Activated naive CD4-positive, alpha-beta T cell treated with anti-CD3 and anti-CD28 coated beads, Interleukin-2, amount 50 U/mL, for 16 hours (primary cell): ENCODE measurements around the gene GCAT.
A peak's percentile ranks its signal among the peaks of the same experiment; 100 is the strongest.
"Not testable (repeated sequence)": the region's sequence is repeated elsewhere in the genome, so short reads cannot be mapped to it uniquely, and the experiment has no call there.

ENCODE experiments used
- DNase-seq: peaks from one replicate; pipeline ENCODE4 v3.0.0-alpha.2; 2020

GCAT gene

GRCh38 chr22:37782340-37783168 is 25.2 kb upstream of the GCAT start:
- no peak for DNase-seq

DNA sequence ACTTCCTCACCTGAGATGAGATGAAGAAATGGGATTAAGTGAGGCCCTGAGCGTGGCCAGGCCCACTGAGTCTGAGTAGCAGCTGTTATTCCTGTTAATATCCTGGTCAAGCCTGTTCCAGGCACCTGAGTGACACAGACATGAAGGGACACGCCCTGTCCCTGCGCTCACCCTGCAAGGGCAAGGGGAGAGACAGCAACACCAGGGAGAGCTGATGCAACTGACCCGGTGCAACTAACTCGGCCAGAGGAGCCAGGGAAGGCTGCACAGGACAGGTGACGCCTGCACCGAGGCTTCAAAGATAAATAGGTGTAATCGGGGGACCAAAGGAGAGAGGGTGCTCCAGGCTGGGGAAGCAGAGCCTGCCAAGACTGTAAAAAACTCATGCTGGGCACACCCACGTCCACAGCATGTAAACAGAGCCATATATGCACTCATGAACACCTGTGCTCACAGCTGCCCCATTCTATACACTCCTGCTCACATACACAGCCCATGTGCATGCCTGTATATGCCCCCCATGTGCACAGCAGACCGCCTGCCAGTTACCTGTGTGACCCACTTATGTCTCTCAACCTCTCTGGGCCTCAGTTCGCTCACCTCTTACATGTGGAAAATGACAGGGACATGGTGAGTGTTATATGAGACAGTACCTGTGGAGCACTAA is 22.8 kb upstream of the GCAT start:
- no peak for DNase-seq

DNA sequence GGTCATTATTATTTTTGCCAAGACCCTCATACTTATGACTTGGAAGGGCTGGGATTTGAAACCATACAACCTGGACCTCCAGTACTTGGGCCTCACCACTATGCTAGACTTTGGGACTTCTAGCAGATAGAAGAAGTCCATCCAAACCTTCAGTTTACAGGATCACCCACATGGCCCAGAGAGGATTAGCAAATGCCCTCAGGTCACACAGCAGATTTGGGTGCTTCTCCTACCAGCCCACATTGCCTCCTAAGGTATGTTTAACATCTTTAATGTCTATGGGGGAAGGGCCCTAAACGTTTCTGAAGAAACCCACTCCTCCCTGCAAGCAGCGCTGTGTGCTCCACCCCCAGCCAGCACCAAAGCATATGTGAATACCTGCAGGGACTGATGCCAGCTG is 17.5 kb upstream of the GCAT start:
- no peak for DNase-seq

DNA sequence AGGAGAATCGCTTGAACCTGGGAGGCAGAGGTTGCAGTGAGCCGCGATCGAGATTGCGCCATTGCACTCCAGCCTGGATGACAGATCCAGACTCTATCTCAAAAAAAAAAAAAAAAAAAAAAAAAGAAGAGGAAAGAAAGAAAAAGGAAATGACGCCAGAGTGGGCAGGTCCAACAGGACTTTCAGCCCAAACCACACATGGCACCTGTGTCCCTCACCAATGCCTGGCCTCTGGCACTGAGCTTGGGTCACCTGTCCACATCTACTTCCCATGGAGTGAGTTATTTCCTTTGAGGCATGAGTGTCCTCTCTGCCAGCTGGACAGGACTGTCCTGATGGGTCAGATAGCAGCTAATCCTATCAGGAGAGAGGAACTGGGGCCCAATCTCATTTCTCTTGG is 15.2 kb upstream of the GCAT start:
- no peak for DNase-seq

GRCh38 chr22:37794376-37794775 is 13.4 kb upstream of the GCAT start:
- no peak for DNase-seq

DNA sequence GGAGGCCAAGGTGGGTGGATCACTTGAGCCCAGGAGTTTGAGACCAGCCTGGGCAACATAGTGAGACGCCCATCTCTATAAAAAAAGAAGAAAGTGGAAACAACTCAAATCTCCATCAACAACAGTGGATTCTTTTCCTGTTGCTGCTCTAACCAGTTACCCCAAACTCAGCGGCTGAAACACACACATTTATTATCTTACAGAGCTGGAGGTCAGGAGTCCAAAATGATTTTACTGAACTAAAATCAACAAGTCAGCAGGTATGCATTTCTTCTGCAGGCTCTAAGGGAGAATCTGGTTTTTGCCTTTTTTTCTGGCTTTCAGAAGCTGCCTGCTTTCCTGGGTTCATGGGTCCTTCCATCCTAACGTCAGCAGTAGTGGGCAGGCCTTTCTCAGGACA is 11.7 kb upstream of the GCAT start:
- no peak for DNase-seq

- not testable (repeated sequence) for DNase-seq
Measured at GRCh38 chr22:37797259-37797658, 10.5 kb upstream of the GCAT start.

DNA sequence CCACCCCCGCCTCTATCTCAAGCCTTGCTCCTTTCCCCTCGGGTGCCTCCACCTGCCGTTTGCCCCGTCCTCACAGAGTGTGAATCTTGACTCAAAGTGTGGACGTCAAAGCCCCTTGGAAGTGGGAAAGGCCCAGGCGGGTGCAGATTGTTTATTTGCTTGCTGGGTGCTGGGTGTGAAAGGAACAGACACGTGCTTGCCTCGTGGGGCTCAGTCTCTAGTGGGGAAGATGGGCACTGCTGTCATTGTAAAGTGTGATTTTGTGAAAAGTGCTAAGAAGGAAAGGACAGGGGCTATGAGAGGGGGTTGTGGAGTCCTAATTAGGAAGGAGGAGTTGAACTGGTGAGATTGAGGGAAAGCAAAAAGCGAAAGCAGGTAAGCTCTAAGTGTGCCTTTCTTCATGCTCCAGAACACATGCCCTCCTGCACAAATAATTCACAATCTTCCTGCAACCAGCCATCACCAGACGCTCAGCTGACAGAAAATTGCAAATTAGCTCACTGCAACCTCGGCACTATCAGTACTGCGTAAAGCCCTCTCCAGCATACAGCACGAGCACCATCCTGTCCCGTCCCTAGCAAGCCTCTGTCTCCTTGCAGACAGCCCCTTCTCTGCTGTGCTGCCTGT is 9.7 kb upstream of the GCAT start:
- DNase-seq, result no peak

DNA sequence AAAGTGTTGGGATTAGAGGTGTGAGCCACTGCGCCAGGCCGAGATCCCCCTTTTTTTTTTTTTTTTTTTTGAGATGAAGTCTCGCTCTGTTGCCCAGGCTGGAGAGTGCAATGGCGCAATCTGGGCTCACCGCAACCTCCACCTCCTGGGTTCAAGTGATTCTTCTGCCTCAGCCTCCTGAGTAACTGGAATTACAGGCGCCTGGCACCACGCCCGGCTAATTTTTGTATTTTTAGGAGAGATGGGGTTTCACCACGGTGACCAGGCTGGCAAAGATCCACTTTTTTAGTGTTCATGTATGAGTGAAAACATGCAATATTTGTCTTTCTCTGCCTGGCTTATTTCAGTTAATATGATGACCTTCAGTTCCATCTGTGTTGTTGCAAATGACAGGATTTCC is 7.8 kb upstream of the GCAT start:
- not testable (repeated sequence) for DNase-seq

DNA sequence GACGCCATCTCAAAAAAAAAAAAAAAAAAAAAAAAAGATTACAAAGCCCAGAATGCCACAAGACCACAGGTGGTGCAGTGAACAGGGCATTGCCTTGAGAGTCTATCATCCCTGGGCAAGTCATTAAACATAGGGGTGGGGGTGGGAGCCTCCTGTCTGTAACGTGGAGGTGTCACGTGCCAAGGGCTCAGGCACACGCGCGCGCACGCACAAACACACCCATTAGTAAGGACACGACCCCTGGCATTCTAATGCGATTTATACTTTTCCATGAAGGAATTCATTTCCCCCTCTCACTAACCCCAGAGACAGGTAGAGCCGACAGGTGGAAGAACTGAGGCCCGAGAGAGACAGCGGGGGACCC is 5.8 kb upstream of the GCAT start:
- no peak for DNase-seq

DNA sequence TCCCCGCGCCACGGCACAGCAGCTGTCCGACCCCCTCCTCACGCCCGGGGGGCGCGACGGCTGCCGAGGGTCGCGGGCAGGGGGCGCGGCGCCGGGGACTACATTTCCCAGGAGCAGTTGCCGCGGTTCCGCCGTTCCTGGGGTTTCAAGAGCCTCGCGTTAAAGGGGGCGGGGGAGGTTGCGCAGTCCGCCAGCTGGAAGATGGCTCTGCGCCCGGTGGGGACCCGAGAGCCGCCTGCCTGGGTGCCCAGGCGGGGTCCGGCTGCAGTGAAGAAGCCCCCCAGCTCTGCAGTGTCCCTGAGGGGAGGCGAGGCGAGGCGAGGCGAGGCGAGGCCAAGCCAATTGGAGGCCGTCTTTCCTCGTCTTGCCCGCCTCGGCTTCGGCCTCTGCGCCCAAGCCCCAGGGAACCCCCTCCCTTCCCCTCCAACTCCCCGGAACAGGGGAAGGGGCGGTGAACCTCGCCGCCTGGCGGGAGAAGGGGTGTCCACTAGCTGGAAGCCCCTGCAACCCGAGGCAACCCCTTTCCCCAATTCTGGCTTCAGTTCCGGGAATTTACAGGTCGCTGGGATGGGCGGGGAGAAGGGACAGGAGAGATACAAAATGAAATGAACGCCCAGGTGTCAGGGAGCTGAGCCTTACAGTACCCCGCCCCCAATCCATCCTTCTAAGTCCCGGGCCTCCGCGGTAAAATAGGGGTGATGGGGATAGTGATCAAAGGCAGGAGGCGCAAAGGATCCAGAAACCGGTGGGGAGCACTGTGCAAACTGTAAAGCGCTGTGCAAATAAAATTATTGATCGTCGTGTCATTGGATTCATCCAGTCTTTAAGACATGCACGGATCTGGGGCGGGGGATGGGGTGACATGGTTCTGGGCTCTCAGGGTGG is 5.2 kb upstream of the GCAT start:
- peak; percentile 39 for DNase-seq

GRCh38 chr22:37803195-37803638 is 4.5 kb upstream of the GCAT start:
- DNase-seq, result no peak

GRCh38 chr22:37803639-37804351 is 3.9 kb upstream of the GCAT start:
- no peak for DNase-seq

DNA sequence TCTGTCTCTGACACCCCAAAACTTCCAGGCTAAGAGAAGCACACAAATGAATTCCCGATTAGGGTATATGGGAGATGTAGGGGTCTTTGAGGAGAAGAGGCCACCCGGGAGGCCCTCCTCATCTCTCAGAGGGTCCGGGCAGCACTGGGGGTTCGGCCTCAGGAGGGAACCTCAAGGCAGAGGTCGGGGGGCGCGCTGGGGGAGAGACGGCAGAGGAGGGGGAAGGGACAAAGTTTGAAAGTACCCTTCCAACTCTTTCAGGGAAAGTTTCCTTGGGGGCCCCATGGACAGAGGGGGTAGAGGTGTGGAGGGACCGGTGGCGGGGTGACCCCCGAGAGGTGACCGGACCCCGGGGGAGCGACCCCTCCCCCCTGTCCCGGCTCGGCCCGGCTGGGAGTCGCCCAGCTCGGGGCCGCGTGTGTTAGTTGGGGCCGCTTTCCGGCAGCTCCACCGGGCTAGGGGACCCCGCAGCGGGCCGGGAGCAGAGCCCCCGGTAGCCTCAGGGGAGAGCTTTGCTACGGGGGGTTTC is 3.3 kb upstream of the GCAT start:
- DNase-seq, result no peak

DNA sequence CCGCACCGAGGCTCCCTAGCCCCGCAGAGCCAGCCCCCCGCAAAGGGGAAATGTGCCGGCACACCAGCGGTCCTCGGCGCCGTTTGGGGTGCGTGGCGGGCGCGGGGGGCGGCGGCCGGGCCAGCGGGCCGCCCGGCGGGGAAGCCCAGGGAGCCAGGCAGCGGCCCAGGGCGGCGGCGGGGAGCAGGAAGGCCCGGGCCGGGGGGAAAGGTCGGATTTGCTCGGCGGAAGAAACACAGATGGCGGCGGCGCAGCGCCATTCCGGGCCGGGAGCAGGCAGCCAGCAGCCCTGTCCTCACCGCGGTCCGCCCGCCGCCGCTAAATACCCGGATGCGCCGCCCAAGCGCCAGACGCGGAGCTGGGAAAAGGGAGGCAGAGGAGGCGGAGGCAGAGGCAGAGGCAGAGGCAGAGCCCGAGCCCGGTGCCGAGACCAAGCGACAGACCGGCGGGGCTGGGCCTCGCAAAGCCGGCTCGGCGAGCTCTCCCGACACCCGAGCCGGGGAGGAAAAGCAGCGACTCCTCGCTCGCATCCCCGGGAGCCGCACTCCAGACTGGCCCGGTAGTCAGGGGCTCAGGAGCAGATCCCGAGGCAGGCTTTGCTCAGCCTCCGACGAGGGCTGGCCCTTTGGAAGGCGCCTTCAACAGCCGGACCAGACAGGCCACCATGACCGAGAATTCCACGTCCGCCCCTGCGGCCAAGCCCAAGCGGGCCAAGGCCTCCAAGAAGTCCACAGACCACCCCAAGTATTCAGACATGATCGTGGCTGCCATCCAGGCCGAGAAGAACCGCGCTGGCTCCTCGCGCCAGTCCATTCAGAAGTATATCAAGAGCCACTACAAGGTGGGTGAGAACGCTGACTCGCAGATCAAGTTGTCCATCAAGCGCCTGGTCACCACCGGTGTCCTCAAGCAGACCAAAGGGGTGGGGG is 2.6 kb upstream of the GCAT start:
- DNase-seq, result peak; percentile 77

DNA sequence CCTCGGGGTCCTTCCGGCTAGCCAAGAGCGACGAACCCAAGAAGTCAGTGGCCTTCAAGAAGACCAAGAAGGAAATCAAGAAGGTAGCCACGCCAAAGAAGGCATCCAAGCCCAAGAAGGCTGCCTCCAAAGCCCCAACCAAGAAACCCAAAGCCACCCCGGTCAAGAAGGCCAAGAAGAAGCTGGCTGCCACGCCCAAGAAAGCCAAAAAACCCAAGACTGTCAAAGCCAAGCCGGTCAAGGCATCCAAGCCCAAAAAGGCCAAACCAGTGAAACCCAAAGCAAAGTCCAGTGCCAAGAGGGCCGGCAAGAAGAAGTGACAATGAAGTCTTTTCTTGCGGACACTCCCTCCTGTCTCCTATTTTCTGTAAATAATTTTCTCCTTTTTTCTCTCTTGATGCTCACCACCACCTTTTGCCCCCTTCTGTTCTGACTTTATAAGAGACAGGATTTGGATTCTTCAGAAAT is 1.9 kb upstream of the GCAT start:
- DNase-seq, result no peak

DNA sequence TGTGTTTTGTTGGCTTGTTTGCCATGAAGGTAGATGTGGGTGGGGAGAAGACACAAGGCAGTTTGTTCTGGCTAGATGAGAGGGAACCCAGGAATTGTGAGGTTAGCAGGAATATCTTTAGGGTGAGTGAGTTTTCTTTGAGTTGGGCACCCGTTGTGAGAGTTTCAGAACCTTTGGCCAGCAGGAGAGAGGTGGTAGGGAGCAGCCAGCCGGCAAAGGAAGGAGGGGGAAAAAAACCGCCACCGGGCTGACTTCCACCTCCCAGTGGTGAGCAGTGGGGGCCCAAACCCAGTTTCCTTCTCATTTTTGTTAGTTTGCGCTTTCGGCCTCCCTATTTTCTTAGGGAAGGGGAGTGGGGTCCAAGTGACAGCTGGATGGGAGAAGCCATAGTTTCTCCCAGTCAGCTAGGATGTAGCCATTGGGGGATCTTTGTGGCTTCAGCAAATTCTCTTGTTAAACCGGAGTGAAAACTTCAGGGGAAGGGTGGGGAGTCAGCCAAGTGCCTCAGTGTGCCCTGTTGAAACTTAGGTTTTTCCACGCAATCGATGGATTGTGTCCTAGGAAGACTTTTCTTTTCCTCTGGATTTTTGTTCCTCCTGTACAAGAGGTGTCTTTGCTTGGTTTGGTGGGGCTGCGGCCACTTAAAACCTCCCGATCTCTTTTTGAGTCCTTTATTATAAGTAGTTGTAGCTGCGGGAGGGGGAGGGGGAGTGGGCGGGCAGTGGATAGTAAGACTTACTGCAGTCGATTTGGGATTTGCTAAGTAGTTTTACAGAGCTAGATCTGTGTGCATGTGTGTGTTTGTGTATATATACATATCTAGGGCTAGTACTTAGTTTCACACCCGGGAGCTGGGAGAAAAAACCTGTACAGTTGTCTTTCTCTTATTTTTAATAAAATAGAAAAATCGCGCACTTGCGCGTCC is 1.1 kb upstream of the GCAT start:
- no peak for DNase-seq

DNA sequence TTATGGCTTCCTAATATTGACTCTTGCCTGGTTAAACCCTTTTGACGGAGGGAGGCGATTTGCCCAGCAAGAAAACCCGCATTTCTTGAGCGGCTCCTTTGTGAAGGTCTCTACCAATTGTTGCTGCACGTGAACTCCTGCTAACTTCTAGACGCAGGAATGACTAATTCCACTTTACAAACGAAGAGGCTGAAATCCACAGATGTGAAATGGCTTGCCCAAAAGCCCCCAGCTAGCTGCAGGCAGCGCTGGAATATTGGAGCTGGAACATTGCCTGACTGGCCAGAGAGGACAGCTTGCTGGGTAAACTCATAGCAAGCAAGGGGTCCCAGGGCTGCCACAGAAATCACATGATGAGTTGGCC is 542 bp downstream of the GCAT start:
- no peak for DNase-seq

DNA sequence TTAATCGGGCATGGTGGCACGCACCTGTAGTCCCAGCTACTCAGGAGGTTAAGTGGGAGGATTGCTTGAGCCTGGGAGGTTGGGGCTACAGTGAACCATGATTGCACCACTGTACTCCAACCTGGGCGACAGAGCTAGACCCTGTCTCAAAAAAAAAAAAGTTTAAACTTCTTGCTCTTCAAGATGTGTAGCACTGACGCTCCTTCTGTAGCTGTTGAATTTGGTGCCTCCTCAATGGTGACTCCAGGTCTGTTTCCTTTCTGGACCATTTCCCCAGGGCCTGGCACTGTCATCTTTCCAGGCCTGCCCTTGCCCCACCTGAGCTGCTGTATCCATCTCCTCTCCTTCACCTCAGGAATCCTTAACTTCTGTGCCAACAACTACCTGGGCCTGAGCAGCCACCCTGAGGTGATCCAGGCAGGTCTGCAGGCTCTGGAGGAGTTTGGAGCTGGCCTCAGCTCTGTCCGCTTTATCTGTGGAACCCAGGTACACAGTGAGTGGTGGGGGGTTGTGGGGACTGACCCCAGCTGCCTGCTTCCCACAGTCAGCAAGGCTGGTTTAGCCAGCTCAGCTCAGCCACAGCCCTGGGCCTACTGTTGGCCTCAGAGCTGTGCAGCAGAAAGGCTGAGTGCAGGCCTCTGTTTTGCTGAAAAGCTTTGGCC is 2.1 kb downstream of the GCAT start:
- DNase-seq, result no peak
